T-cell (primary cell): ENCODE results near the gene BRI3BP. TPM values are rescaled to one million over a fixed set of nuclear protein-coding genes. Genes with fewer than 3 reads are reported as not detected.

ENCODE experiments used
- ATAC-seq, 4 experiments: fragments of 200-7000 bp in 3 of 4; fragments of 150-1000 bp in 1 of 4; cut with Tn5 transposase; replicated peaks in 1 of 4; 1 replicate in 3 of 4; 2 replicates in 1 of 4; pipeline ENCODE4 v1.10.0; 2021; ENCODE audit warnings: moderate library complexity in 3 of 4, mild to moderate bottlenecking in 2 of 4, moderate number of reproducible peaks in 1 of 4
- CTCF ChIA-PET, 2 donors: fragments of 300-600 bp; sonication (Branson Sonifier 250); formaldehyde crosslinking; loops; one replicate each; lab custom pipeline; 2022; ENCODE audit warnings: antibody characterized with exemption in 2 of 2; lab: Charles Lee
- POLR2A ChIA-PET, 2 donors: fragments of 300-600 bp; sonication (Branson Sonifier 250); formaldehyde crosslinking; loops; one replicate each; lab custom pipeline; 2022; ENCODE audit warnings: antibody characterized with exemption in 2 of 2; lab: Charles Lee
- DNase-seq, 35 experiments: peaks; one replicate each; pipeline versions ENCODE4 v3.0.0 to v3.0.0-alpha.2; 2013 to 2023
- H3K27ac ChIP-seq: one replicate; pipeline ENCODE4 v1.5.1; 2013; ENCODE audit warnings: low read length
- H3K27me3 ChIP-seq, 2 experiments: replicated peaks in 1 of 2; 1 replicate in 1 of 2; 2 replicates in 1 of 2; pipeline versions ENCODE4 v1.6.1 to v1.7.0; 2013; ENCODE audit warnings: low read length in 1 of 2, mixed read lengths in 1 of 2; ENCODE audit not compliant: control insufficient read depth in 2 of 2, insufficient read depth in 2 of 2; ENCODE audit errors: extremely low read depth in 1 of 2
- H3K36me3 ChIP-seq, 2 donors: 1 replicate in 1 of 2; 2 replicates in 1 of 2; pipeline versions ENCODE4 v1.6.1 to v1.7.0; 2013; ENCODE audit warnings: low read length in 1 of 2; ENCODE audit not compliant: control insufficient read depth in 2 of 2, insufficient read depth in 1 of 2; ENCODE audit errors: extremely low read depth in 1 of 2
- H3K4me1 ChIP-seq, 2 experiments: 1 replicate in 1 of 2; 2 replicates in 1 of 2; pipeline versions ENCODE4 v1.6.1 to v1.7.0; 2013; ENCODE audit warnings: low read length in 2 of 2, mixed read lengths in 1 of 2; ENCODE audit not compliant: insufficient read depth in 2 of 2, control insufficient read depth in 1 of 2; ENCODE audit errors: extremely low read depth in 1 of 2
- H3K4me3 ChIP-seq, 2 donors: 1 replicate in 1 of 2; 2 replicates in 1 of 2; pipeline versions ENCODE4 v1.5.1 to v1.7.0; 2013; ENCODE audit warnings: mild to moderate bottlenecking in 2 of 2, low read length in 1 of 2, moderate library complexity in 1 of 2; ENCODE audit not compliant: control insufficient read depth in 1 of 2; ENCODE audit errors: extremely low read depth in 1 of 2
- H3K9me3 ChIP-seq: 2 replicates; pipeline ENCODE4 v1.7.0; 2013
- H3K27ac Mint-ChIP-seq, 2 donors: one replicate each; pipeline ENCODE4 v1.8.0; 2020 to 2021; ENCODE audit warnings: mild to moderate bottlenecking in 2 of 2, mixed read lengths in 2 of 2
- H3K27me3 Mint-ChIP-seq, 2 donors: one replicate each; pipeline ENCODE4 v1.8.0; 2021 to 2022; ENCODE audit warnings: mixed read lengths in 2 of 2
- H3K36me3 Mint-ChIP-seq: one replicate; pipeline ENCODE4 v1.8.0; 2021; ENCODE audit warnings: mixed read lengths
- H3K4me1 Mint-ChIP-seq, 3 donors: one replicate each; pipeline ENCODE4 v1.8.0; 2020 to 2022; ENCODE audit warnings: mixed read lengths in 3 of 3, mild to moderate bottlenecking in 1 of 3
- H3K4me3 Mint-ChIP-seq, 3 donors: one replicate each; pipeline ENCODE4 v1.8.0; 2020 to 2022; ENCODE audit warnings: mild to moderate bottlenecking in 3 of 3, mixed read lengths in 3 of 3, moderate library complexity in 3 of 3
- H3K9me3 Mint-ChIP-seq, 3 donors: one replicate each; pipeline ENCODE4 v1.8.0; 2020 to 2022; ENCODE audit warnings: mixed read lengths in 3 of 3
- WGBS: methylation state at CpG from one replicate; pipeline ENCODE4 v1.1.5; 2013; ENCODE audit warnings: missing lambda C conversion rate; ENCODE audit not compliant: insufficient coverage; 5-methylcytosine and 5-hydroxymethylcytosine counted together
- total RNA-seq, 35 experiments: library from RNA in 6 of 35; stranded (reverse) in 6 of 35; fragments of 120-200 nt in 1 of 35; gene quantifications; one replicate each; pipeline versions ENCODE4 v1.2.1 to v1.2.4 and lab custom pipeline; 2013 to 2026

The BRI3BP gene
- total RNA-seq, 5 donors from 2014 or later (not counting 1 experiment from before 2014, with no cell fraction given) = 4.8 to 8.1 (median 7.0) TPM

- Histone ChIP-seq H3K27me3 (no peaks in the 10 kb centered on the region), H3K9me3 (no peaks in the 10 kb centered on the region), H3K27ac (no peak overlapping the region), H3K36me3 (peaks cover 6 to 14% of the 10 kb centered on the region in 2 donors), H3K4me1 (no peaks in the 10 kb centered on the region), H3K4me3 (no peak overlapping the region)
- Mint-ChIP-seq H3K9me3 (no peaks in the 10 kb centered on the region), H3K27ac (no peak overlapping the region), H3K4me3 (no peak overlapping the region), H3K27me3 (no peaks in the 10 kb centered on the region), H3K4me1 (peaks cover 0 to 1% (median 0%) of the 10 kb centered on the region in 3 donors), H3K36me3 (peaks cover 43% of the 10 kb centered on the region)
- 88% methylated on average over 4 of the region's 6 CpGs for WGBS
- DNase-seq = no peak
- ChIA-PET CTCF (no interaction called here), POLR2A (no interaction called here)
- ATAC-seq = no peak
These were observed 82.7 kb downstream of the BRI3BP start for GRCh38 chr12:125076103-125076502.

GRCh38 chr12:125079084-125079483, 85.6 kb downstream of the BRI3BP start:
- no peaks in the 10 kb centered on the region for H3K27me3 Mint-ChIP-seq
- POLR2A ChIA-PET = no interaction called here
- no peak overlapping the region for H3K27ac Mint-ChIP-seq
- H3K9me3 Mint-ChIP-seq = no peaks in the 10 kb centered on the region
- CTCF ChIA-PET = no interaction called here
- Histone ChIP-seq H3K36me3 (peaks cover 6 to 18% of the 10 kb centered on the region in 2 donors), H3K27me3 (no peaks in the 10 kb centered on the region), H3K4me3 (no peak overlapping the region), H3K27ac (no peak overlapping the region), H3K9me3 (no peaks in the 10 kb centered on the region), H3K4me1 (no peaks in the 10 kb centered on the region)
- ATAC-seq (no peak), DNase-seq (no peak)
- no peak overlapping the region for H3K4me3 Mint-ChIP-seq
- H3K4me1 Mint-ChIP-seq = no peaks in the 10 kb centered on the region
- peaks cover 47% of the 10 kb centered on the region for H3K36me3 Mint-ChIP-seq
- WGBS = 96% methylated on average over 9 of the region's 10 CpGs

DNA sequence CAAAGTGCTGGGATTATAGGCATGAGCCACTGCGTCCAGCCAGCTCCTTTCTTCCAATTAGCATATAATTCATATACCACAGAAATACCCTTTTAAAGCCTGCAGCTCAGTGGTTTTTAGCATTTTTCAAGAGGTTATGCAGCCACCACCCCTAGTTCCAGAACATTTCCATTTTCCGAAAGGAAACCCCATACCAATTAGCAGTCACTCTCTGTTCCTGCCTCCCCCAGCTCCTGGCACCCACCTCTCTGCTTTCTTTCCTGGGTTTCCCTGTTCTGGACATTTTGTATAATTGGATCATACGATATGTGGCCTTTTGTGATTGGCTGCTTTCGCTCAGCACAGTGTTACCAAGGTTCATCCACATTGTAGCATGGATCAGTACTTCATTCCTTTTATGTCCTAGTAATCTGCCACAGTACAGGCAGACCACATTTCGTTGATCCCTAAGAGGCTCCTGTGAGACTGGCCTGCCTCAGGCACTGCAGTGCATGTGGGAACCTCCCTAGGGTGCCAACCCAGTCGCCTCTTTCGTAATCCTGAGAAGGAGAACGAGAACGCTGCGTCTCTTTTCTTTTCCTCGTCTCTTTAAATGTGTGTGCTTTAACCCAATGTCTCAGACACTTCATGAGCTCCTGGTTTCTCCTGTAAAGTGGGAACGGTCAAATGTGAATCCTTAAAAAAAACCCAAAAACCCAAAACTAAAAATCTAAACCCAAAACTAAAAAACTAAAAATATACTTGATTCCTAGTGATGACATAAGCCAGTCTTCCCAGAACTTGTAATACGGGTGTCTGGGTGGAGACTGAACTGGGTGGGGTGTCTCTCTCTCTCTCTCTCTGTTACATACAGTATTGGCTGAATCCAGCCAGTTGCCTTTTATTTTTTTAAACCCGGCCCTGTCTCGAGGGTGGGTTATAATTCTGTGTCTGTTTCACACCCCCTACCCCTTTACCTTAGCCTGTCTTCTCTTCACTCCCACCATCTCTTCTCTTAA, 86.5 kb downstream of the BRI3BP start:
- H3K27me3 ChIP-seq = no peaks in the 10 kb centered on the region
- no peaks in the 10 kb centered on the region for H3K4me1 ChIP-seq
- H3K27ac Mint-ChIP-seq = no peak overlapping the region
- ATAC-seq = no peak
- no peak for DNase-seq
- H3K4me3 ChIP-seq = no peak overlapping the region
- H3K4me1 Mint-ChIP-seq = no peaks in the 10 kb centered on the region
- H3K27ac ChIP-seq = no peak overlapping the region
- ChIA-PET CTCF (interaction anchor here in 1 of 2 donors (0.6 kb wide), 1 partner anchor 1668 kb away, joined by 3 read pairs; no protein-coding TSS in a partner anchor), POLR2A (no interaction called here)
- H3K36me3 Mint-ChIP-seq = peaks cover 49% of the 10 kb centered on the region
- no peaks in the 10 kb centered on the region for H3K9me3 Mint-ChIP-seq
- peaks cover 6 to 19% of the 10 kb centered on the region in 2 donors for H3K36me3 ChIP-seq
- no peaks in the 10 kb centered on the region for H3K9me3 ChIP-seq
- H3K4me3 Mint-ChIP-seq = no peak overlapping the region
- 94% methylated on average over 10 of the region's 15 CpGs for WGBS
- H3K27me3 Mint-ChIP-seq = no peaks in the 10 kb centered on the region

Other genes starting within 250 kb of the BRI3BP start
- gene SCARB1, start 129.8 kb upstream of the BRI3BP start, total RNA-seq = 1 to 10 TPM; 3.1 to 5.6 (median 4.5) TPM
- gene UBC, start 79.0 kb upstream of the BRI3BP start, total RNA-seq = 1,000 to 10,000 TPM in 2 of 5 donors, 100 to 1,000 TPM in 3; 786 to 1,410 (median 885) TPM
- gene DHX37, start 4.5 kb upstream of the BRI3BP start, total RNA-seq = 10 to 100 TPM; 30.1 to 37.3 (median 36.1) TPM
- gene AACS, start 71.8 kb downstream of the BRI3BP start, total RNA-seq = 10 to 100 TPM; 11.5 to 16.4 (median 14.3) TPM
- gene TMEM132B, start 192.7 kb downstream of the BRI3BP start, total RNA-seq = under 1 TPM in 1 of 5 donors, not detected in 4; 0.07 TPM